Dendritic cell treated with granulocyte-macrophage colony-stimulating factor and Interleukin-4, amounts not matched to agents 40 ng/mL and 50 ng/mL, for 4 days (primary cell): ENCODE data around the gene YTHDC1.

Source experiments
- H3K27ac Mint-ChIP-seq: one replicate; pipeline ENCODE4 v1.8.0; 2022; ENCODE audit warnings: mild to moderate bottlenecking, mixed read lengths
- H3K27me3 Mint-ChIP-seq: one replicate; pipeline ENCODE4 v1.8.0; 2022; ENCODE audit warnings: mild to moderate bottlenecking, mixed read lengths
- H3K36me3 Mint-ChIP-seq: one replicate; pipeline ENCODE4 v1.8.0; 2022; ENCODE audit warnings: low read depth, mixed read lengths
- H3K4me1 Mint-ChIP-seq: one replicate; pipeline ENCODE4 v1.8.0; 2022; ENCODE audit warnings: low read depth, mixed read lengths
- H3K4me3 Mint-ChIP-seq: one replicate; pipeline ENCODE4 v1.8.0; 2022; ENCODE audit warnings: mild to moderate bottlenecking, moderate library complexity, mixed read lengths
- H3K9me3 Mint-ChIP-seq: one replicate; pipeline ENCODE4 v1.8.0; 2022; ENCODE audit warnings: mixed read lengths
- intact Hi-C: fragments of 100-400 bp; cut with micrococcal nuclease; formaldehyde crosslinking; loops from one replicate; pipeline ENCODE4 v1.15.0; 2022

The YTHDC1 gene

DNA sequence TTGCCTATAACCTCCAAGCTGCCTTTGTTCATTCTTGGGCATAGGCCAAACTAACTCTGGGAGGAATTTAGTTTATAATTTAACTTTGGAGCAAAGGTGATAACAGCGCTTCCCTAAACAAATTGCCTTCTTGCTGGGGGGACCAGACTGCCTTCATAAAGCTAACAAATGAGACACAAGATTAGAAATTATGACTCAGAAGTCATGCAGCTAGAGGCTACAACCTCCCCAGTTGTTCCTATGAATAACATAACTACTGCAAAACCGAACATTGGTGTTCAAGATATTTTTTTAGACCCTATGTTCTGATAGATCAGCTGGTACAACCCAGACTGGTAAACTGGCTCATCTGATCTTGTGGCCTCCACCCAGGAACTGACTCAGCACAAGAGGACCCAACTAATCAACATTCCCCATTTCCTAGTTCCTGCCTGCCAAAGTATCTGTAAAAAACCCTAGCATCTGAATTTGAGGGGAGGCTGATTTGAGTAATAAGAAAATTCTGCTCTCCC, 82.4 kb downstream of the YTHDC1 start:
- Mint-ChIP-seq H3K4me3 (no peak overlapping the region), H3K27ac (no peak overlapping the region), H3K27me3 (peaks cover 3% of the 10 kb centered on the region), H3K9me3 (no peaks in the 10 kb centered on the region), H3K36me3 (no peaks in the 10 kb centered on the region), H3K4me1 (no peaks in the 10 kb centered on the region)
- intact Hi-C loops, result no loop called here

GRCh38 chr4:68264875-68265565, 84.9 kb downstream of the YTHDC1 start:
- H3K4me3 Mint-ChIP-seq, result no peak overlapping the region
- H3K27ac Mint-ChIP-seq, result no peak overlapping the region
- peaks cover 2% of the 10 kb centered on the region for H3K27me3 Mint-ChIP-seq
- H3K9me3 Mint-ChIP-seq, result no peaks in the 10 kb centered on the region
- H3K4me1 Mint-ChIP-seq, result no peaks in the 10 kb centered on the region
- H3K36me3 Mint-ChIP-seq, result no peaks in the 10 kb centered on the region
- intact Hi-C loops, result no loop called here
